Cardiac muscle cell (in vitro differentiated cells and primary cell): ENCODE results near the gene PDGFB. TPM values are rescaled to one million over a fixed set of nuclear protein-coding genes. Genes with fewer than 3 reads are reported as not detected.

Experiments
- DNase-seq, 2 donors: peaks; one replicate each; pipeline versions ENCODE4 v3.0.0 to v3.0.0-alpha.2; 2010 to 2017; ENCODE audit warnings: low read depth in 1 of 2, low spot score in 1 of 2
- H3K27ac ChIP-seq: fragments of 200-600 bp; sonication (generic); 2 replicates; pipeline ENCODE4 v1.5.1; 2016
- H3K27me3 ChIP-seq: fragments of 200-600 bp; sonication (generic); 2 replicates; pipeline ENCODE4 v1.6.0; 2016; ENCODE audit warnings: control low read depth
- H3K36me3 ChIP-seq: fragments of 200-600 bp; sonication (generic); 2 replicates; pipeline ENCODE4 v1.5.1; 2016; ENCODE audit warnings: control low read depth
- H3K4me1 ChIP-seq: fragments of 200-600 bp; sonication (generic); 2 replicates; pipeline ENCODE4 v1.8.1; 2017; ENCODE audit warnings: low read depth, mild to moderate bottlenecking, mixed run types
- H3K4me3 ChIP-seq: fragments of 200-600 bp; sonication (generic); 2 replicates; pipeline ENCODE4 v1.5.1; 2016; ENCODE audit warnings: mild to moderate bottlenecking
- H3K9me3 ChIP-seq: fragments of 200-600 bp; sonication (generic); 2 replicates; pipeline ENCODE4 v1.5.1; 2017; ENCODE audit warnings: low read depth, mild to moderate bottlenecking, control low read depth
- CTCF ChIP-seq: IDR thresholded peaks from 2 replicates; pipeline ENCODE4 v1.5.1; 2012; ENCODE audit warnings: low read depth, mild to moderate bottlenecking, low read length
- polyA plus RNA-seq: library from polyadenylated mRNA; unstranded; fragments of >200 nt; fragmentation: Nextera tagmentation; extraction: Ambion mirVana; gene quantifications from 2 replicates; pipeline ENCODE4 v1.2.1, GENCODE V29; 2016
- total RNA-seq: library from RNA; depleted of rRNA; stranded (reverse); fragments of >200 nt; gene quantifications from 2 replicates; pipeline ENCODE4 v1.2.3, GENCODE V29; 2016

The PDGFB gene
- total and polyA plus RNA-seq, 2 experiments from 2014 or later: 9.8 to 15.3 TPM

- peaks cover 7% of the 10 kb centered on the region for H3K36me3 ChIP-seq
- no peaks in the 10 kb centered on the region for H3K27me3 ChIP-seq
- H3K9me3 ChIP-seq: no peaks in the 10 kb centered on the region
- peaks cover 25% of the 10 kb centered on the region for H3K4me1 ChIP-seq
- H3K27ac ChIP-seq: no peak overlapping the region
- TF ChIP-seq CTCF: no peak
- no peak overlapping the region for H3K4me3 ChIP-seq
- no peak for DNase-seq
Measured at GRCh38 chr22:39229075-39229474, 15.7 kb downstream of the PDGFB start.

- H3K4me1 ChIP-seq: peaks cover 11% of the 10 kb centered on the region
- no peak for TF ChIP-seq CTCF
- no peak for DNase-seq
- no peaks in the 10 kb centered on the region for H3K27me3 ChIP-seq
- no peak overlapping the region for H3K27ac ChIP-seq
- H3K4me3 ChIP-seq: no peak overlapping the region
- peaks cover 7% of the 10 kb centered on the region for H3K36me3 ChIP-seq
- H3K9me3 ChIP-seq: no peaks in the 10 kb centered on the region
Measured at GRCh38 chr22:39227542-39228272, 17.1 kb downstream of the PDGFB start.

GRCh38 chr22:39226353-39226752, 18.4 kb downstream of the PDGFB start:
- Histone ChIP-seq H3K4me1 (peaks cover 8% of the 10 kb centered on the region), H3K36me3 (peaks cover 7% of the 10 kb centered on the region), H3K27ac (no peak overlapping the region), H3K9me3 (no peaks in the 10 kb centered on the region), H3K4me3 (no peak overlapping the region), H3K27me3 (no peaks in the 10 kb centered on the region)
- no peak for DNase-seq
- TF ChIP-seq CTCF: no peak

DNA sequence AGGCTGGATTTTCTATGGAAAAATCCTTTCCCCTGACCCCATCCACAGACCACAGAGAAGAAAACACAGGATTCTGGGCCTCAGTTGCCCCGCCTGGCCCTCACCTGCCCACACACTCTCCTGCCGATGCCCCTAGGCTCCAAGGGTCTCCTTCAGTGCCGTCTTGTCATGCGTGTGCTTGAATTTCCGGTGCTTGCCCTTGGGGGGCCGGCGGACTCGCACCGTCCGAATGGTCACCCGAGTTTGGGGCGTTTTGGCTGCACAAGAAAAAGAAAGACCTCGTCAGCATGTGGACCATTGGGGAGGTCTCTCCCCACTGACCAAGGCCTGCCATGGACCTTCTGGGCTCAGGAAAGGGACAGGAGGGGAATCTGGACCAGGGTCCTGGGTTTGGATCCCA, 19.2 kb downstream of the PDGFB start:
- no peak overlapping the region for H3K27ac ChIP-seq
- H3K36me3 ChIP-seq: peaks cover 7% of the 10 kb centered on the region
- H3K9me3 ChIP-seq: no peaks in the 10 kb centered on the region
- H3K27me3 ChIP-seq: no peaks in the 10 kb centered on the region
- no peak for TF ChIP-seq CTCF
- peaks cover 4% of the 10 kb centered on the region for H3K4me1 ChIP-seq
- no peak for DNase-seq
- H3K4me3 ChIP-seq: no peak overlapping the region

GRCh38 chr22:39224550-39224949, 20.2 kb downstream of the PDGFB start:
- no peaks in the 10 kb centered on the region for H3K9me3 ChIP-seq
- peaks cover 7% of the 10 kb centered on the region for H3K36me3 ChIP-seq
- DNase-seq: no peak
- TF ChIP-seq CTCF: no peak
- H3K4me1 ChIP-seq: peaks cover 3% of the 10 kb centered on the region
- H3K4me3 ChIP-seq: no peak overlapping the region
- no peaks in the 10 kb centered on the region for H3K27me3 ChIP-seq
- no peak overlapping the region for H3K27ac ChIP-seq
